HG03469 (cell line): ENCODE measurements around the gene MPIG6B.

Source experiments
- ATAC-seq: cut with Tn5 transposase; IDR thresholded peaks from one replicate; pipeline ENCODE4 v1.9.1; 2021; ENCODE audit warnings: mild to moderate bottlenecking, moderate library complexity, moderate number of reproducible peaks; ENCODE audit not compliant: unreplicated experiment

Gene MPIG6B

GRCh38 chr6:31736768-31737314, 13.7 kb downstream of the MPIG6B start:
- no peak for ATAC-seq

- ATAC-seq: no peak
These were observed 14.3 kb downstream of the MPIG6B start for GRCh38 chr6:31737315-31737990.

GRCh38 chr6:31737991-31738979, 15.1 kb downstream of the MPIG6B start:
- no peak for ATAC-seq

GRCh38 chr6:31739639-31740396, 16.6 kb downstream of the MPIG6B start, which contains the start of gene MSH5:
MSH5 (plus strand) TSS chr6:31740005; CDS start chr6:31740467, 462 bp downstream.
- ATAC-seq: peak; percentile 57

GRCh38 chr6:31740397-31741223, 17.4 kb downstream of the MPIG6B start:
- ATAC-seq: no peak

GRCh38 chr6:31741815-31742214, 18.6 kb downstream of the MPIG6B start:
- no peak for ATAC-seq

GRCh38 chr6:31742894-31743293, 19.7 kb downstream of the MPIG6B start:
- no peak for ATAC-seq

- ATAC-seq: no peak
These were observed 21.2 kb downstream of the MPIG6B start for GRCh38 chr6:31744422-31744821.

GRCh38 chr6:31749301-31750036, 26.3 kb downstream of the MPIG6B start:
- ATAC-seq: no peak

- ATAC-seq: no peak
These were observed 27.3 kb downstream of the MPIG6B start for GRCh38 chr6:31750411-31751022.

GRCh38 chr6:31752739-31753319, 29.7 kb downstream of the MPIG6B start:
- no peak for ATAC-seq

- no peak for ATAC-seq
These were observed 35.1 kb downstream of the MPIG6B start for GRCh38 chr6:31758281-31758680.

- ATAC-seq: no peak
These were observed 37.6 kb downstream of the MPIG6B start for GRCh38 chr6:31760790-31761189.

- ATAC-seq: no peak
These were observed 38.2 kb downstream of the MPIG6B start for GRCh38 chr6:31761343-31761742.

- no peak for ATAC-seq
These were observed 39.2 kb downstream of the MPIG6B start, which contains the start of gene SAPCD1 for GRCh38 chr6:31762356-31762755. SAPCD1 (plus strand) TSS chr6:31762656; CDS start chr6:31763055, 399 bp downstream.

- ATAC-seq: no peak
These were observed 39.9 kb downstream of the MPIG6B start for GRCh38 chr6:31762878-31763618.

- no peak for ATAC-seq
These were observed 40.4 kb downstream of the MPIG6B start for GRCh38 chr6:31763619-31763940.

- ATAC-seq: no peak
These were observed 41.0 kb downstream of the MPIG6B start for GRCh38 chr6:31764198-31764597.
